Prostate gland (tissue), 2 donors: ENCODE measurements around the gene FA2H.

Experiments
- CTCF ChIP-seq, 4 experiments: fragments of 200-600 bp in 2 of 4; fragments of 450-650 bp in 2 of 4; sonication (generic) in 2 of 4; IDR thresholded peaks; 1 replicate in 3 of 4; 2 replicates in 1 of 4; pipeline ENCODE4 v1.5.1; 2016 to 2019; ENCODE audit warnings: antibody characterized with exemption in 4 of 4, mild to moderate bottlenecking in 2 of 4, moderate library complexity in 2 of 4
- POLR2A ChIP-seq: fragments of 450-650 bp; IDR thresholded peaks from one replicate; pipeline ENCODE4 v1.6.1; 2016; ENCODE audit warnings: antibody characterized with exemption, mild to moderate bottlenecking
- POLR2AphosphoS5 ChIP-seq: sonication (generic); formaldehyde crosslinking; IDR thresholded peaks from one replicate; pipeline ENCODE4 v1.6.1; 2017; ENCODE audit warnings: antibody characterized with exemption

GRCh38 chr16:74813109-74813641 lies 38.6 kb upstream of the FA2H start:
- TF ChIP-seq CTCF (IDR thresholded peaks at IDR 0.05) (peak; percentile 66 to 95 (median 84)), POLR2A (no peak), POLR2AphosphoS5 (no peak)
